Thyroid gland (tissue), 4 donors: ENCODE data around the gene PLEKHH3. TPM values are rescaled to one million over a fixed set of nuclear protein-coding genes. Genes with fewer than 3 reads are reported as not detected.

Source experiments
- DNase-seq, 2 donors: peaks; one replicate each; pipeline ENCODE4 v3.0.0-alpha.2; 2019
- H3K27ac ChIP-seq, 3 donors: fragments of 200-600 bp; sonication (generic); 1 replicate in 2 of 3; 2 replicates in 1 of 3; pipeline ENCODE4 v1.5.1; 2016 to 2019; ENCODE audit warnings: mild to moderate bottlenecking in 1 of 3, moderate library complexity in 1 of 3
- H3K27me3 ChIP-seq: fragments of 200-600 bp; sonication (generic); one replicate; pipeline ENCODE4 v1.5.1; 2019
- H3K36me3 ChIP-seq, 2 donors: fragments of 200-600 bp; sonication (generic); one replicate each; pipeline ENCODE4 v1.5.1; 2016 to 2019
- H3K4me1 ChIP-seq, 2 donors: fragments of 200-600 bp; sonication (generic); one replicate each; pipeline ENCODE4 v1.5.1; 2017 to 2019
- H3K4me3 ChIP-seq, 3 donors: fragments of 200-600 bp; sonication (generic); replicated peaks in 1 of 3; 1 replicate in 2 of 3; 2 replicates in 1 of 3; pipeline ENCODE4 v1.5.1; 2016; ENCODE audit warnings: mild to moderate bottlenecking in 1 of 3
- H3K9me3 ChIP-seq: fragments of 200-600 bp; sonication (generic); one replicate; pipeline ENCODE4 v1.5.1; 2017
- POLR2A ChIP-seq, 2 donors: fragments of 450-650 bp; IDR thresholded peaks; one replicate each; pipeline ENCODE4 v1.6.1; 2017; ENCODE audit warnings: antibody characterized with exemption in 2 of 2, mild to moderate bottlenecking in 2 of 2, moderate library complexity in 1 of 2
- WGBS, 2 donors: methylation state at CpG; one replicate each; pipeline ENCODE4 v1.1.5; 2017; 5-methylcytosine and 5-hydroxymethylcytosine counted together
- intact Hi-C: fragments of 100-400 bp; cut with DNase I; formaldehyde crosslinking; loops from one replicate; pipeline ENCODE4 v1.15.1; 2023
- total RNA-seq, 4 donors: library from RNA; depleted of rRNA; stranded (reverse); fragments of >200 nt; gene quantifications; one replicate each; pipeline ENCODE4 v1.2.3, GENCODE V29; 2016
- TF ChIP-seq, protein P1 (sequence below), 6 experiments: fragments of 200-600 bp in 3 of 6; fragments of 450-650 bp in 3 of 6; sonication (generic) in 3 of 6; IDR thresholded peaks; one replicate each; pipeline ENCODE4 v1.5.1; 2016 to 2019; ENCODE audit warnings: antibody characterized with exemption in 6 of 6, mild to moderate bottlenecking in 2 of 6, inconsistent platforms in 1 of 6, moderate library complexity in 1 of 6

Gene PLEKHH3
- total RNA-seq, 4 donors from 2014 or later, result 22.0 to 30.4 (median 26.4) TPM

DNA sequence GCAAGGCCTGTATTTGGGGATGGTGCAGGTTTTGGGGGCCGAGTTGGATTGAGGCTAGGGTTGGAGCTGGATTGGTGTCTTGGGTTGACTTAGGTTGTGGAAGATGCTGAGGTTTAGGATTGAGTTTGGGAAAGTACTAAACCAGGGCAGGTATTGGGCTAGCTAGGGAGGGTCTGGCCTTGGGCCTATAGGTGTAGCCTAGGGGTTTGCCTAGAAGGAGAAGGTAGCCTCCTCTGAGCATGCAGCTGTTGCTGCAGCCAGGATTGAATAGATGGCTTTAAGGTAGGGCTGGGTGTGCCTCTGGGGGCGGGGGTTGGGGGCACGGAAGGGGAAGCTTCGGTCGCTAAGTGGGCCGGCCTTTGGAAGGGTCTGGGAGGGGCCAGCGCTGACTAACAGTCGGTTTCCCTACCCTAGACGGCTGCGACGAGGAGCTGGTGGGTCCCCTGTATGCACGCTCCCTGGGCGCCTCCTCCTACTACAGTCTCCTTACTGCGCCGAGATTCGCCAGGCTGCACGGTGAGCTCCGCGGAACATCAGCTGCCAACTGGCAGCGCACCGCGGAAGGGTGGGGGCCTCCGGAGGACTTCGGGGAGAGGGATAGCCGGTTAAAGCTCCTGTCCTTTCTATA is 6.7 kb upstream of the PLEKHH3 start:
- peaks cover 27 to 53% of the 10 kb centered on the region in 2 donors for H3K4me1 ChIP-seq
- WGBS, 2 donors, result 14 to 16% methylated on average over 10 to 16 of the region's 25 CpGs
- peak; percentile 31 to 43 for DNase-seq
- intact Hi-C loops, result no loop called here
- TF ChIP-seq, protein P1, sequence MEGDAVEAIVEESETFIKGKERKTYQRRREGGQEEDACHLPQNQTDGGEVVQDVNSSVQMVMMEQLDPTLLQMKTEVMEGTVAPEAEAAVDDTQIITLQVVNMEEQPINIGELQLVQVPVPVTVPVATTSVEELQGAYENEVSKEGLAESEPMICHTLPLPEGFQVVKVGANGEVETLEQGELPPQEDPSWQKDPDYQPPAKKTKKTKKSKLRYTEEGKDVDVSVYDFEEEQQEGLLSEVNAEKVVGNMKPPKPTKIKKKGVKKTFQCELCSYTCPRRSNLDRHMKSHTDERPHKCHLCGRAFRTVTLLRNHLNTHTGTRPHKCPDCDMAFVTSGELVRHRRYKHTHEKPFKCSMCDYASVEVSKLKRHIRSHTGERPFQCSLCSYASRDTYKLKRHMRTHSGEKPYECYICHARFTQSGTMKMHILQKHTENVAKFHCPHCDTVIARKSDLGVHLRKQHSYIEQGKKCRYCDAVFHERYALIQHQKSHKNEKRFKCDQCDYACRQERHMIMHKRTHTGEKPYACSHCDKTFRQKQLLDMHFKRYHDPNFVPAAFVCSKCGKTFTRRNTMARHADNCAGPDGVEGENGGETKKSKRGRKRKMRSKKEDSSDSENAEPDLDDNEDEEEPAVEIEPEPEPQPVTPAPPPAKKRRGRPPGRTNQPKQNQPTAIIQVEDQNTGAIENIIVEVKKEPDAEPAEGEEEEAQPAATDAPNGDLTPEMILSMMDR (IDR thresholded peaks at IDR 0.05), result no peak
- TF ChIP-seq POLR2A (IDR thresholded peaks at IDR 0.05), result no peak
- H3K36me3 ChIP-seq, result no peaks in the 10 kb centered on the region
- no peak overlapping the region for H3K4me3 ChIP-seq
- H3K27me3 ChIP-seq, result no peaks in the 10 kb centered on the region
- no peak overlapping the region for H3K27ac ChIP-seq
- H3K9me3 ChIP-seq, result no peaks in the 10 kb centered on the region

DNA sequence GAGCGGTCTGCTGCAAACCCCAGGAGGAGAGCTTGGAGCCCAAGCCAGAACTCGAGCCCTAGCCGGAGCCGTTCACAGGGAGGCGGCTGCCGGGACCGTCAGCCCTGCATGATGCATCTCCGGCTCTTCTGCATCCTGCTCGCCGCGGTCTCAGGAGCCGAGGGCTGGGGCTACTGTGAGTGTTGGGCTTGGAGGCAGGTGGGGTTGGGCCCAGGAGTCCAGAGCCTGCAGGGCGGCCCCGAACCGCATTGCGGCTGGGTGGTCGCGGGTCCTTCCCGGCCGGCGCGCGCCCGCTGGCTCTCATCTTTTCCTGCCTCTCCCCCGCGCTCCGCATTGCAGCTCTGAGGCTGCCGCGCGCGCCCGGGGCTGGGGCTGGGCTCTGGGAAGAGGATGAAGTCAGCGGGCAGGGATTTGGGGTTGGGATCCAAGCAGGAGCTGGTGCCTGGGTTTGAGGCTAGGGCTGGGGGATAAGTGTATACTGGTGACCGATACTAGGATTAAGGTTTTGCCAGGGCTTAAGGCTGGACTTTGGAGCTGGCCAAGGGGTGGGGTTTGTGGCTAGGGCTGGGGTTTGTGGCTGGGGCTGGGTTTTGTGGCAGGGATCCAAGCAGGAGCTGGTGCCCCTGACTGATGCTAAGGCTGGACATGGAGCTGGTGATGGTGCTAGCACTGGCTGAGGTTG is 6.1 kb upstream of the PLEKHH3 start:
- TF ChIP-seq, protein P1 (IDR thresholded peaks at IDR 0.05), result no peak
- TF ChIP-seq POLR2A (IDR thresholded peaks at IDR 0.05), result no peak
- Histone ChIP-seq H3K4me1 (peaks cover 29 to 54% of the 10 kb centered on the region in 2 donors), H3K36me3 (no peaks in the 10 kb centered on the region), H3K27ac (peak overlapping the region in 2 of 3 donors; percentile 29 to 39), H3K27me3 (no peaks in the 10 kb centered on the region), H3K4me3 (peak overlapping the region in 1 of 3 donors; percentile 16), H3K9me3 (no peaks in the 10 kb centered on the region)
- 2 to 4% methylated on average over 12 to 27 of the region's 34 CpGs for WGBS, 2 donors
- no peak for DNase-seq
- intact Hi-C loops, result no loop called here

DNA sequence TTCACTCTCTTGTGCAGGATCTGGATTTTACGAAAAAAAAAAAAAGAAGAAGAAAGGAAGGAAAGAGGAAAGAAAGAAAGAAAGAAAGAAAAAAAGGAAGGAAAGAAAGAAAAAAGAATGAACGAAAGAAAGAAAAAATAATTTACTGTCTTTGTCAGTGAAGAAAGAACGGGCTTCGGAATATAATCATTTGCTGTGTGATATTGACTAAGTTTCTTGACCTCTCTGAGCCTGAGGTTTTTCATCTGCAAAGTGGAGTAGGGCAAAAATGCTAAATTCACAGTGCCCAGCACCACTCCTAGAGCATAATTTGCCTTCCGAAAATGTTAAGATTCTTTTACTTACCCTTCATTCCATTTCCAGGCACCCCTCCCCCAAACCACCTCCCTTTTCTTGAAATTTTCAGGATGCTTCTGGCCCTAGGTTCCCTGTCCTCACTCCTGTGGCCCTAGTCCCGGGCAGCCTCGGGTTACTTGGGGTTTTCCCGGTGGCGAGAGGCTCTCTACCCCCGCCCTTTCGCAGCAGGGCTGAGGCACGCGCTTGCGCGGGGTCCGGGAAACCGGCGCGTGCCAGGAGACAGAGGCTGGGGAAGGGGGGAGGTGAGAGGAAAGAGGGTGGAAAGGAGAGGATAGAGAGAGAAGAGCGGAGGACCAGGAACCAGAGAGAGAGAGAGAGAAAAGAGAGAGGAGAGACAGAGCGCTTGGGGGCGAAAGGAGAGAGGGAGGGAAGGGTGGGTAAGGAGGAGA is 5.4 kb upstream of the PLEKHH3 start, which contains the start of gene CNTNAP1:
Gene CNTNAP1, plus strand, starts transcription at position 556 of the 746 bp plus-strand sequence. CDS start 299 bp downstream, outside the sequence.
- intact Hi-C loops, result no loop called here
- H3K27me3 ChIP-seq, result no peaks in the 10 kb centered on the region
- TF ChIP-seq, protein P1 (IDR thresholded peaks at IDR 0.05), result no peak
- no peak for TF ChIP-seq POLR2A (IDR thresholded peaks at IDR 0.05)
- H3K4me1 ChIP-seq, result peaks cover 36 to 60% of the 10 kb centered on the region in 2 donors
- H3K4me3 ChIP-seq, result peak within 1 kb of the TSS in 1 of 3 donors; percentile 16
- peak within 1 kb of the TSS in 2 of 3 donors; percentile 29 to 39 for H3K27ac ChIP-seq
- H3K36me3 ChIP-seq, result no peaks in the 10 kb centered on the region
- peak; percentile 22 to 32 for DNase-seq
- 9 to 10% methylated on average over 22 of the region's 22 CpGs for WGBS, 2 donors
- H3K9me3 ChIP-seq, result no peaks in the 10 kb centered on the region

DNA sequence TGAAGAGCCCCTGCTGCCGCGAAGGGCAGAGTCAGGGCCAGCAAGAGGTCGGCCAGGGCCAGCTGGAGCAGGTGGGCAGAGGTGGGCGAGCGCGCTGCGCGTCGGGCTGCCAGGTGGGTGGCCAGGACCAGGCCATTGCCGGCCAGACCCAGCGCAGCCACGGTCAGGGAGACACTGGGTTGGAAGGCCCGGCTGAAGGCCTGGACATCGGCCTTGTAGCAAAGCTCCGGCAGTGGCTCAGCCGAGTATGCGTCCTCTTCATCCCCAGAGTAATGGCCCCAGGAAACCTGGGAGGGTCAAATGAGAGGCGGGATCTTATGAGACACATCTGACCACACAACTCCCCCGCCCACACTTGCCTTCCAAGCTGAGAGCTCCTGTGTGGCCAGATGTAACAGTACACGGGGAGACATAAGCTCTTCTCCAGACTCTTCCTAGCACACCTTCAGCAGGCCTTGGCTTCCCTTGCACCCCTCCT is 3.6 kb upstream of the PLEKHH3 start:
- Histone ChIP-seq H3K4me3 (peak overlapping the region in 1 of 3 donors; percentile 50), H3K4me1 (peaks cover 37 to 60% of the 10 kb centered on the region in 2 donors), H3K9me3 (no peaks in the 10 kb centered on the region), H3K27ac (peak overlapping the region; percentile 94 to 96 (median 94)), H3K27me3 (no peaks in the 10 kb centered on the region), H3K36me3 (no peaks in the 10 kb centered on the region)
- TF ChIP-seq POLR2A (IDR thresholded peaks at IDR 0.05), result no peak
- TF ChIP-seq, protein P1 (IDR thresholded peaks at IDR 0.05), result no peak
- WGBS, 2 donors, result 64 to 76% methylated on average over 10 to 15 of the region's 20 CpGs
- intact Hi-C loops, result no loop called here
- no peak for DNase-seq
